Lung (tissue), 12 donors: ENCODE results near the gene TMEM132C. TPM values are rescaled to one million over a fixed set of nuclear protein-coding genes. Genes with fewer than 3 reads are reported as not detected.

Experiments
- ATAC-seq: fragments of 200-7000 bp; cut with Tn5 transposase; one replicate; pipeline ENCODE4 v1.9.1; 2020; ENCODE audit warnings: moderate number of reproducible peaks; ENCODE audit not compliant: insufficient read depth, low FRiP score
- DNase-seq, 3 donors: peaks; one replicate each; pipeline ENCODE4 v3.0.0-alpha.2; 2013 to 2017
- H3K27ac ChIP-seq, 2 donors: one replicate each; pipeline ENCODE4 v1.5.1; 2013; ENCODE audit warnings: mild to moderate bottlenecking in 2 of 2, moderate library complexity in 2 of 2, control low read depth in 1 of 2, inconsistent platforms in 1 of 2, low read depth in 1 of 2, low read length in 1 of 2
- H3K27me3 ChIP-seq, 3 donors: one replicate each; pipeline ENCODE4 v1.5.1; 2013; ENCODE audit warnings: low read length in 2 of 3; ENCODE audit not compliant: control insufficient read depth in 3 of 3, insufficient read depth in 3 of 3
- H3K36me3 ChIP-seq, 4 donors: one replicate each; pipeline ENCODE4 v1.5.1; 2013; ENCODE audit warnings: low read length in 4 of 4, mild to moderate bottlenecking in 1 of 4, moderate library complexity in 1 of 4; ENCODE audit not compliant: control insufficient read depth in 4 of 4, insufficient read depth in 4 of 4
- H3K4me1 ChIP-seq, 5 donors: one replicate each; pipeline ENCODE4 v1.5.1; 2013; ENCODE audit warnings: low read length in 5 of 5, mild to moderate bottlenecking in 2 of 5, moderate library complexity in 1 of 5; ENCODE audit not compliant: control insufficient read depth in 5 of 5, insufficient read depth in 5 of 5
- H3K4me3 ChIP-seq: one replicate; pipeline ENCODE4 v1.5.1; 2013; ENCODE audit warnings: mild to moderate bottlenecking, control low read depth, moderate library complexity
- H3K9ac ChIP-seq, 2 donors: one replicate each; pipeline ENCODE4 v1.5.1; 2013; ENCODE audit warnings: low read length in 2 of 2, control low read depth in 1 of 2; ENCODE audit not compliant: insufficient read depth in 1 of 2
- H3K9me3 ChIP-seq, 4 donors: one replicate each; pipeline ENCODE4 v1.5.1; 2013; ENCODE audit warnings: low read length in 3 of 4, mild to moderate bottlenecking in 1 of 4, moderate library complexity in 1 of 4; ENCODE audit not compliant: control insufficient read depth in 4 of 4, insufficient read depth in 3 of 4
- WGBS, 2 donors: extraction: QIAGEN DNeasy Blood & Tissue Kit; methylation state at CpG; one replicate each; pipeline ENCODE4 v1.1.7; 2013; 5-methylcytosine and 5-hydroxymethylcytosine counted together
- polyA plus RNA-seq, 2 donors: library from polyadenylated mRNA; stranded (reverse); fragments of 200-250 nt; gene quantifications; one replicate each; pipeline ENCODE4 v1.2.1, GENCODE V29; 2013
- total RNA-seq, 2 donors: library from RNA; depleted of rRNA in 1 of 2; stranded (reverse); fragments of >200 nt in 1 of 2; gene quantifications; one replicate each; pipeline ENCODE4 v1.2.1, GENCODE V29; 2014 to 2021
- TF ChIP-seq, protein P1 (sequence below): IDR thresholded peaks from 2 replicates; pipeline ENCODE4 v1.5.1; 2012; ENCODE audit warnings: mild to moderate bottlenecking; ENCODE audit errors: control extremely low read depth, extremely low read depth
- donor health status: control.
- donor health status: control.
- donor health status: Bipolar disorder and iron deficiency.
- donor health status: healthy.
- donor health status: DM: yes; HTN: yes; CAD: no.

Gene TMEM132C
- total and polyA plus RNA-seq, 4 donors, result 0.35 to 16.5 (median 0.77) TPM

- TF ChIP-seq, protein P1, sequence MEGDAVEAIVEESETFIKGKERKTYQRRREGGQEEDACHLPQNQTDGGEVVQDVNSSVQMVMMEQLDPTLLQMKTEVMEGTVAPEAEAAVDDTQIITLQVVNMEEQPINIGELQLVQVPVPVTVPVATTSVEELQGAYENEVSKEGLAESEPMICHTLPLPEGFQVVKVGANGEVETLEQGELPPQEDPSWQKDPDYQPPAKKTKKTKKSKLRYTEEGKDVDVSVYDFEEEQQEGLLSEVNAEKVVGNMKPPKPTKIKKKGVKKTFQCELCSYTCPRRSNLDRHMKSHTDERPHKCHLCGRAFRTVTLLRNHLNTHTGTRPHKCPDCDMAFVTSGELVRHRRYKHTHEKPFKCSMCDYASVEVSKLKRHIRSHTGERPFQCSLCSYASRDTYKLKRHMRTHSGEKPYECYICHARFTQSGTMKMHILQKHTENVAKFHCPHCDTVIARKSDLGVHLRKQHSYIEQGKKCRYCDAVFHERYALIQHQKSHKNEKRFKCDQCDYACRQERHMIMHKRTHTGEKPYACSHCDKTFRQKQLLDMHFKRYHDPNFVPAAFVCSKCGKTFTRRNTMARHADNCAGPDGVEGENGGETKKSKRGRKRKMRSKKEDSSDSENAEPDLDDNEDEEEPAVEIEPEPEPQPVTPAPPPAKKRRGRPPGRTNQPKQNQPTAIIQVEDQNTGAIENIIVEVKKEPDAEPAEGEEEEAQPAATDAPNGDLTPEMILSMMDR, result no peak
- DNase-seq, result peak; percentile 69 to 89 (median 82)
- H3K9ac ChIP-seq, result peak overlapping the region in 1 of 2 donors; percentile 75
- H3K27me3 ChIP-seq, result peaks cover 0 to 15% (median 11%) of the 10 kb centered on the region in 3 donors
- no peak overlapping the region for H3K4me3 ChIP-seq
- H3K4me1 ChIP-seq, result peaks cover 0 to 30% (median 7%) of the 10 kb centered on the region in 5 donors
- H3K9me3 ChIP-seq, result peaks cover 0 to 6% (median 3%) of the 10 kb centered on the region in 4 donors
- H3K27ac ChIP-seq, result no peak overlapping the region
- ATAC-seq, result no peak
- WGBS, 2 donors, result 6 to 7% methylated on average over 10 of the region's 10 CpGs
- H3K36me3 ChIP-seq, result peaks cover 0 to 4% (median 0%) of the 10 kb centered on the region in 4 donors
These were observed 2.2 kb downstream of the TMEM132C start for GRCh38 chr12:128269181-128269591.

DNA sequence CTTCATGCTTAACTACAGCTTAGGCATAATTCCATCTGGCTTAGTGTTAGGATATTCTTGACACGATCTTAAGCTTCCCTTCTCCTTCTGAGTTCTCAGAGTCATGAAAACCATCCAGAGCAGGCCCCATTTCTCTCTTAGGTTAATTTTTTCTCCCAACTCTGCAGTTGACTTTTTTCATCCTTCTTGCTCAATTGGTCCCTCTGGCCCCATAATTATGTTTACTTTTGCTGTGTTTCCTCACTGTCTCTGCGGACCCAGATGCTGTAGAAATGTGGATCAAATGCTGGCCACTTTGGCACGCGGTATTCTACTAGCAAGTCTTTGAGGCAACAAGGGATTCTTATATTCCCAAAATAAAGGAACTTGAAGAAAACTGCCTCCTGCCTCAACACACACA lies 9.5 kb downstream of the TMEM132C start:
- 84 to 89% methylated on average over 4 of the region's 4 CpGs for WGBS, 2 donors
- Histone ChIP-seq H3K36me3 (peaks cover 0 to 17% (median under 1%) of the 10 kb centered on the region in 4 donors), H3K27ac (no peak overlapping the region), H3K9me3 (peaks cover 3 to 9% (median 8%) of the 10 kb centered on the region in 4 donors), H3K9ac (no peak overlapping the region), H3K4me3 (no peak overlapping the region), H3K4me1 (peaks cover 0 to 5% (median 0%) of the 10 kb centered on the region in 5 donors), H3K27me3 (no peaks in the 10 kb centered on the region)
- ATAC-seq (no peak), DNase-seq (peak in 2 of 3 donors; percentile 30 to 41)
- TF ChIP-seq, protein P1, result no peak

DNA sequence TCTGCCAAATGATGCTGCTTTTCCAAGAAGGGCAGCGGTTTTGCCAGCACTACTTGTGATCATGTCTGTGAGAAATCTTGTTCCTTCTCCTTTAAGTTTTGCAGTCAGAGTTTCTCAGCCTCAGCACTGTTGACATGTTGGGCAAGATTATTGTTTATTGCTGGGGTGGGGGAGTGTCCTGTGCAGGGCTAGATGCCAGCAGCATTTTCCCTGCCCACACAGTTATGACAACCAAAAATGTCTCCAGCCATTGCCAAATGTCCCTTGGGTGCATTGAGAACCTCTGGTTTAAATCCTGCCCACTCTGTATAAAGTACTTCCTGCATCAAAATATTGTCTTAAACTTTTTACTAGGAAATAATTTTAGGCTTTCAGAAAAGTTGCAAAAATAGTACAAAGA lies 20.0 kb downstream of the TMEM132C start:
- DNase-seq, result peak; percentile 67 to 85 (median 80)

More for the DNA sequence above, 20.0 kb downstream of the TMEM132C start:
- ATAC-seq, result peak; percentile 56
- Histone ChIP-seq H3K36me3 (peaks cover 0 to 9% (median 2%) of the 10 kb centered on the region in 4 donors), H3K27ac (no peak overlapping the region), H3K27me3 (peaks cover 0 to 5% (median 0%) of the 10 kb centered on the region in 3 donors), H3K9ac (peak overlapping the region in 1 of 2 donors; percentile 64), H3K4me3 (no peak overlapping the region), H3K4me1 (peaks cover 0 to 31% (median 10%) of the 10 kb centered on the region in 5 donors), H3K9me3 (peaks cover 0 to 12% (median 2%) of the 10 kb centered on the region in 4 donors)
- 64 to 73% methylated on average over 1 of the region's 1 CpG for WGBS, 2 donors
- TF ChIP-seq, protein P1, result no peak
